Nephron progenitor cell (in vitro differentiated cells): ENCODE measurements around the gene GFOD2.

Source experiments
- DNase-seq: peaks from one replicate; pipeline ENCODE4 v3.0.0; 2021
- H3K27ac Mint-ChIP-seq: 2 replicates; pipeline ENCODE4 v1.8.0; 2021; ENCODE audit warnings: mild to moderate bottlenecking, moderate library complexity, mixed read lengths
- H3K27me3 Mint-ChIP-seq: 2 replicates; pipeline ENCODE4 v1.8.0; 2021; ENCODE audit warnings: mild to moderate bottlenecking, low read depth, mixed read lengths; ENCODE audit not compliant: poor library complexity
- H3K36me3 Mint-ChIP-seq: 2 replicates; pipeline ENCODE4 v1.8.0; 2021; ENCODE audit warnings: low read depth, mixed read lengths
- H3K4me1 Mint-ChIP-seq: 2 replicates; pipeline ENCODE4 v1.8.0; 2021; ENCODE audit warnings: mixed read lengths
- H3K4me3 Mint-ChIP-seq: 2 replicates; pipeline ENCODE4 v1.8.0; 2021; ENCODE audit warnings: mild to moderate bottlenecking, moderate library complexity, mixed read lengths
- H3K9me3 Mint-ChIP-seq: 2 replicates; pipeline ENCODE4 v1.8.0; 2021; ENCODE audit warnings: mild to moderate bottlenecking, moderate library complexity, mixed read lengths
- TF ChIP-seq, protein P1 (sequence below): fragments of 200-600 bp; sonication (generic); IDR thresholded peaks from 2 replicates; pipeline ENCODE4 v1.5.0; 2021; ENCODE audit warnings: antibody characterized with exemption

GFOD2 gene

DNA sequence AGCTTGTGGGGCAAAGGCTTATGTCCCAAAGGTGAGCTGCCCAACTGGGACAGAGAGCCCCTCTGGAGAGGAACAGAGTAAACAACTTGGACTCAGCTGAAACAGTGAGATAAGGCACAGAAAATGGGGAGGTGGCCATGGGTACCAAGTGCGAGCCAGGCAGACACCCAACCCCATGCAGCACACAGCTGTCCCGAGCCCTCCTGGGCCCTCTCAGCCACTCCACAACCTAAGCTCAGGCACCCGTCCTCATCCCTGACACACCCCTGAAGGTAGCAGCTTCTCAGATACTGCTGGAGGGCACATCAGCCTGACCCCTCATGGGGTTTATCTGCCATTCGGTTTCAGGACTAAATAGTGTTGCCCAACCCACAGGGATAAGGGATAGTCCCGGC lies 4.8 kb upstream of the GFOD2 start:
- DNase-seq: no peak
- TF ChIP-seq, protein P1, sequence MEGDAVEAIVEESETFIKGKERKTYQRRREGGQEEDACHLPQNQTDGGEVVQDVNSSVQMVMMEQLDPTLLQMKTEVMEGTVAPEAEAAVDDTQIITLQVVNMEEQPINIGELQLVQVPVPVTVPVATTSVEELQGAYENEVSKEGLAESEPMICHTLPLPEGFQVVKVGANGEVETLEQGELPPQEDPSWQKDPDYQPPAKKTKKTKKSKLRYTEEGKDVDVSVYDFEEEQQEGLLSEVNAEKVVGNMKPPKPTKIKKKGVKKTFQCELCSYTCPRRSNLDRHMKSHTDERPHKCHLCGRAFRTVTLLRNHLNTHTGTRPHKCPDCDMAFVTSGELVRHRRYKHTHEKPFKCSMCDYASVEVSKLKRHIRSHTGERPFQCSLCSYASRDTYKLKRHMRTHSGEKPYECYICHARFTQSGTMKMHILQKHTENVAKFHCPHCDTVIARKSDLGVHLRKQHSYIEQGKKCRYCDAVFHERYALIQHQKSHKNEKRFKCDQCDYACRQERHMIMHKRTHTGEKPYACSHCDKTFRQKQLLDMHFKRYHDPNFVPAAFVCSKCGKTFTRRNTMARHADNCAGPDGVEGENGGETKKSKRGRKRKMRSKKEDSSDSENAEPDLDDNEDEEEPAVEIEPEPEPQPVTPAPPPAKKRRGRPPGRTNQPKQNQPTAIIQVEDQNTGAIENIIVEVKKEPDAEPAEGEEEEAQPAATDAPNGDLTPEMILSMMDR: no peak
- no peaks in the 10 kb centered on the region for H3K9me3 Mint-ChIP-seq

DNA sequence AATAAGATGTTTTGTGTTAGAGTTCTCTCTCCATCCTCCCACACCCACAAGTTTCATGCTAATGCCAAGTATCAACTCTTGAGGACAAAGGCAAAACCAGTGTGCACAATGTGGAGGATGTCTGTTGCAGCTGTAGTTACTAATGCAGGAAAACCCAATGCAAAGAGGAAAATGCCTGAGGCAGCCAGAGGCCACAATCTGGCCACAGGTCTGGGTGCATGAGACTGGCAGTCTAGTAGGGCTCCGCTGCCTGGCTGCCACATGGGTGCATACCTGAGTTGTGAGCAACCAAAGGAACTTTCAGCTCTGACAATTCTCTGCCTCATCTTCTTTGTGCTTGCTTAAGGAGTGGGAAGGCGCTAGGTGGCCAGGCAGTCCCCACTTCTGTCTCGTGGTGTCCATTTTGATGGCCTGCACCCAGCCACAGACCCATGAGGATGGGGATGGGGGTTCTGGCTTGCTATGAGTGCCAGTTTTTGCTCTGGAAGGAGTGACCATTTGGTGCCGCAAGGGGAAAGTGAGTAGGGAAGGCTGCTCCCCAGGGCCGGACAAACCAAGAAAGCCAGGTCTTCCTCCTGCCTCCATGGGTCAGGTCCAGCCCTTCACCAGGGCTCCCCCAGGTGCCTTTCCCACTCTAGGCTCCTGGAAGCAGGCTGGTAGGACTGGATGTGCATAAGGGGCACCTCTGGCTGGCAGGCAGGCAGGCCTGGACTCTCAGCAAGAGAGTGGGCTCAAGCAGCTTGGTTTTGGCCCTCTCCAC lies 4.2 kb upstream of the GFOD2 start:
- Mint-ChIP-seq H3K36me3 (peaks cover 3% of the 10 kb centered on the region), H3K9me3 (no peaks in the 10 kb centered on the region), H3K4me3 (no peak overlapping the region), H3K27ac (peak overlapping the region; percentile 54), H3K4me1 (peaks cover 23% of the 10 kb centered on the region), H3K27me3 (peaks cover 2% of the 10 kb centered on the region)
- DNase-seq: no peak
- TF ChIP-seq, protein P1: no peak

More for the DNA sequence above, 4.8 kb upstream of the GFOD2 start:
- Mint-ChIP-seq H3K4me3 (no peak overlapping the region), H3K36me3 (peaks cover 5% of the 10 kb centered on the region), H3K27me3 (peaks cover 2% of the 10 kb centered on the region), H3K4me1 (peaks cover 17% of the 10 kb centered on the region), H3K27ac (peak overlapping the region; percentile 54)

DNA sequence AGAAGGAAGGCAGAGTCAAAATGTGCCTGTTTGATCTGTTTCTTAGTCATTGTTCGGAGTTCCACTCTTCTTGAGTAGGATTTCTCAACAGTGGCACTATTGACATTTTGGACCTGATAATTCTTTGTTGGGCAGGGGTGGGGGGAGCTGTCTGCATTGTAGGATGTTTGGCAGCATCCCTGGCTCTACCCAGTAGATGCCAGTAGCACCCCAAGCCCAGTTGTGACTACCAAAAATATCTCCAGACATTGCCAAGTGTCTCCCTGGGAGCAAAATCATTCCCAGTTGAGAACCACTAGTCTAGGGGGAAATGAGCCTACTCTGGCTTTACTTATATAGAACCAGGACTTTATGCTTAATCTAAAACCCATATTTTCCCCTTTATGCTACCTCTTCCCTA lies 1.1 kb upstream of the GFOD2 start:
- Mint-ChIP-seq H3K9me3 (no peaks in the 10 kb centered on the region), H3K27ac (no peak overlapping the region), H3K27me3 (peaks cover 8% of the 10 kb centered on the region), H3K4me3 (peak overlapping the region; percentile 97), H3K4me1 (peaks cover 32% of the 10 kb centered on the region), H3K36me3 (peaks cover 18% of the 10 kb centered on the region)
- DNase-seq: no peak
- TF ChIP-seq, protein P1: no peak

DNA sequence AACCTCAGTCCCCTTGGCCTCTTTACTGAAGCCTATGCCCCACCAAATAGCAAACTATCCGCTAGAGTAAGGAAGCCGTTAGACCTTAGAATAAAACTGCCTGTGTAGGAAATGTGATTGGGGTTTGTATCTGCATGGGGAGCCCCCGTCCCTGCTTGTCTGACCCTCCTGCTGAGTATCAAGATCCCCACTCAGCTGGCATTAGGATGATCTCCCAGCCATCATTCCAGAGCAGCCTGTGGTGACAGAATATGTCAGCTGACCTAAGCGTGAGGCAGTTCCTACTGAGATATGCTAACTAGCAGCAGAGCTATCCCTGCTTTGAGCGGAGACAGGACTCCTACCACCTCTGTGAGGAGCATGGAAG lies 645 bp upstream of the GFOD2 start:
- H3K4me3 Mint-ChIP-seq: peak overlapping the region; percentile 97
- H3K4me1 Mint-ChIP-seq: peaks cover 32% of the 10 kb centered on the region
- H3K9me3 Mint-ChIP-seq: no peaks in the 10 kb centered on the region
- H3K27ac Mint-ChIP-seq: peak overlapping the region; percentile 96
- TF ChIP-seq, protein P1: no peak
- peaks cover 18% of the 10 kb centered on the region for H3K36me3 Mint-ChIP-seq
- peaks cover 8% of the 10 kb centered on the region for H3K27me3 Mint-ChIP-seq
- peak; percentile 17 for DNase-seq

DNA sequence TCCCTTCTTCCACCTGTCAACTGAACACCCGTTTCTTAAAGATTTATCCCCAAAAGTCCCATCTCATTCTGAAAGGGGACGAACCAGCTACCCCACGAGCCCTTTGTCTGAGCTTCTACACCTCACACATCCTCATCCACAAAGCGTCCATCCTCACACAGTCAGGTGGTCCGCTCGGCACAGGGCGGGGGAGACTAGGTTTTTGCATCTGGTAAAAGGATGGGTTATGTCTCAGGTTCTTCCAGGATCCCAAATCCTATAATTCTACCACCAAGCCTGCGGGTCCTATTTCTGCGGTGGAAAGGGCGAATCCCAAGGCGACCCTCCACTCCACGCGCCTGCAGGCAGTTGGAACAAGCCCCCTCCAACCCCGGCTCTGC lies 458 bp downstream of the GFOD2 start:
- Mint-ChIP-seq H3K4me3 (peak overlapping the region; percentile 97), H3K4me1 (peaks cover 34% of the 10 kb centered on the region)

More for the DNA sequence above, 458 bp downstream of the GFOD2 start:
- Mint-ChIP-seq H3K27me3 (peaks cover 8% of the 10 kb centered on the region), H3K36me3 (peaks cover 20% of the 10 kb centered on the region), H3K27ac (peak overlapping the region; percentile 41), H3K9me3 (no peaks in the 10 kb centered on the region)
- TF ChIP-seq, protein P1: no peak
- DNase-seq: no peak
